GM10266 (cell line): ENCODE results near the gene NKX2-3.

ENCODE experiments used
- DNase-seq: peaks from one replicate; pipeline ENCODE4 v3.0.0; 2012; ENCODE audit errors: extremely low spot score
- CTCF ChIP-seq: IDR thresholded peaks from 2 replicates; pipeline ENCODE4 v1.5.1; 2012; ENCODE audit warnings: mild to moderate bottlenecking, low read depth; ENCODE audit not compliant: control insufficient read depth, insufficient read depth; ENCODE audit errors: missing control alignments

NKX2-3 gene

DNA sequence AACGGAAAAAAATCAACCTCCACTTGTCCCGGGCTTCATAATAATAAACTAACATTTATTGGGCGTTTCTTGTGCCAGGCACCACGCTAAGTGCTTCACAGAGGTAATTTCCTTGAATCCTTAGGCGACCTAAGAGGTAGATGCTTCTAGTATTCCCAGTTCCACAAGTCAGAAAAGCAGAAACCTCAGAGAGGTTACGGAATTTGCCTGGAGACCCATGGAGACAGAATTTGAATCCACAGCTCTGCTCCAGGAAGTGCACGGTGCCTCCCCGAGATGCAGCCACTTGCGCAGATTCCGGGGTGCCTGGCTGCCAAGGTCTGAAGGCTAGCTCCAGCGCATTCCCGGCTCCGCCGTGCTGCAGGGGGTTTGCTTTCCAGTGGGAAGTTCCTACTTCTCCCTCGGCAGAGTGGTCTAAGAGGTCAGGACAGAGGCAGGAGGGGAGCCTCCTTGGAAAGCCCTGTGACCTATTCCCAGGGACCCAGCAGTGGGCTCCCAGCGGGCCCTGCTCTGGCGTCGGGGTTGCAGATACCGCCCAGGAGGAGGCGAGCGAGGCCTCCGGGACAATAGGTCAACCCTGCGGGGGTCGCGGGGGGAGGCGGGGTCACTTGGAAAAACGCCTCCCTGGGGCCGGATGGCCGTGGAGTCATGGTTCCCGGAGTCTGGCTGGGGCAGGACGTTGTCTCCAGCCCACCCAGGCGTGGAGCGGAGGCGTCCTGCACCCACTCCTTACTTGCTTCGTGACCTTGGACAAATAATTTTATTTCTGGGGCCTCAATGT, 10.1 kb upstream of the NKX2-3 start:
- peak; percentile 7 for DNase-seq
- no peak for TF ChIP-seq CTCF

GRCh38 chr10:99523251-99523773, 9.4 kb upstream of the NKX2-3 start:
- TF ChIP-seq CTCF: no peak
- peak; percentile 30 for DNase-seq

DNA sequence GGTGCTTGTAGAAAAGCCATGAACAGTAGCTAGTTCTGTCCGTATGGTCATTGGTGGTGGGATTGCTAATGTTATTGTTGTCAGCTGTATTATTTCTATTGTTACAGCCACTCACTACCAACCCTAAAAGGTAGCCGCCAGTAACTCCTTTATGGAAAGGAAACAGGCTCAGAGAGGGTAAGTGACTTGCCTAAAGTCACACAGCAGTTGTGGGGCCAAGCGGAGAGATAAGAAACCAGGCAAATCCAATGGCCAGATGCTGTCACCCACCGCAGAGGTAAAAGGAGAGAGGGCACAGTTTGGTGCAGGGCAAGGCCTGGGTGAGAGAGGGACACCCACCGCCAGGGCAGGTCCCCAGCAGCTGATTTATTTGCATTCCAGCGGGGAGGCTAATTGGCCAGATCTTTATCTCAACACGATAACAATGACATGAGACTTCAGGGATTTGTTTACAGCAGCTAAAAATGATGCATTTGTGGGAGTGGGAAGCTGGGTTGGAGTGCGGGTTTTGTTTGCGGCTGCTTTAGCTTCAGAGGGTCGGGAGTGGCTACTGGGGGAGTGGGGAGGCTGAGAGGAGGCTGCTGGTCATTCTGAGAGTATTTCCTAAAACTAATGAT, 8.6 kb upstream of the NKX2-3 start:
- no peak for TF ChIP-seq CTCF
- no peak for DNase-seq

DNA sequence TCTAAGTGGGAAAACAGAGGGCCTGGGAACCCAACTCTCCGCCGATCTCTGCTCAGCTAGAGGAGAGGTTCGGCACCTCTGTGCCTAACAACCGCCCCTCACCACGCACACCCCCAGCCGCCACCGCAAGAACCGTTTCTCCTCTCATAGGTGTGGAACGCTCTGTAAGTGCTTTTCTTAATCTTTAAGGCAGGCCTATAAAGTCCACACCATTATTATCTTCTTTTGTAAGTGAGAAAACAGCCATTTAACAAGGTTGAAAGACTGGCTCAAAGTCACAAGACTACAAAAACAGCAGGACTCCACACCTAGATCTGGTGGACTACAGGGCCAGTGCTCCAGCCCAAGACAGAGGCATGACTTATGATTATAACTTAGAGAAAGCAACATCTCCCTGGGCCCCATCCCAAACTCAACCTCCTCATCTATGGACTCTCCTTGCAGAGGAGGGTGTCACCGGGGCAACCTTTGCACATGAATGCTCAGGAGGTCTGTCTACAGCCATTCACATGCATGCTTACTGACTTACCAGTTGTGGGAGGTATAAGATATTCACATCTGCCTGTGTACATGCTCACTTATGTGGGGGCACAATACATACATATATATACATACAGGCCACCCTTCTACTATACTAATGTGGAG, 7.9 kb upstream of the NKX2-3 start:
- no peak for TF ChIP-seq CTCF
- peak; percentile 14 for DNase-seq

GRCh38 chr10:99525897-99526296, 6.8 kb upstream of the NKX2-3 start:
- TF ChIP-seq CTCF: no peak
- DNase-seq: peak; percentile 15

DNA sequence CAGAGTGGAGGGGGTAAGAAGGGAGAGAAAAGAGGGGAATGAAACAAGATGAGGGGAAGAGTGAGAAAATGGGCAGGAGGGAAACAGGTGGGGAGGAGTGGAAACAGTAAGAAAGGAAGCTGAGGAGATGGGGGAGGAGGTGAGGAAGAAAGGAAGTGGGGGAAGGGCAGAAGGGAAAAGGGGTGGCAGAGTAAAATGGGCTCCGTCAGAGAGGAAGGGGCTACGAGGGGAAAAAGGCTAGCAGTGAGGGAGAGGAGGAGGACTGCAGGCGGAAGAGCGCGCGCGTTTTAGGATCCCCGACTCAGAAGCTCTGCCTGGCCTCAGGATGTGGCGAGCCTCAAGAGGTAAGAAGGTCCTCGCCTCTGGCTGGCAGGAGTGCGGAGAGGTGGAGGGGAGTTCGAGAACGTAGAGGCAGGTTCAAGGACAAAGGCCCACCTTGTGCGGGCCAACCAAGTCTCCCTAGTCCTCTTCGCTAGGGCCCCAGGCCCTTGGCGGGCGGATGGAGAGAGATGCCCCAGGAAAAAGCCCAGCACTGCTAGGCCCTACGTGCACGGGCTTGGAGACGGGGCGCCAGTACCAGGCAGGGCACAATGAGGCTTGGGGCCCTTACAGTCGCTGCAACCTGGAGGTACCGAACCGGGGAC, 5.8 kb upstream of the NKX2-3 start:
- TF ChIP-seq CTCF: no peak
- peak; percentile 13 for DNase-seq
